ENCODE measurements around the gene ENPP7.

Gene ENPP7

DNA sequence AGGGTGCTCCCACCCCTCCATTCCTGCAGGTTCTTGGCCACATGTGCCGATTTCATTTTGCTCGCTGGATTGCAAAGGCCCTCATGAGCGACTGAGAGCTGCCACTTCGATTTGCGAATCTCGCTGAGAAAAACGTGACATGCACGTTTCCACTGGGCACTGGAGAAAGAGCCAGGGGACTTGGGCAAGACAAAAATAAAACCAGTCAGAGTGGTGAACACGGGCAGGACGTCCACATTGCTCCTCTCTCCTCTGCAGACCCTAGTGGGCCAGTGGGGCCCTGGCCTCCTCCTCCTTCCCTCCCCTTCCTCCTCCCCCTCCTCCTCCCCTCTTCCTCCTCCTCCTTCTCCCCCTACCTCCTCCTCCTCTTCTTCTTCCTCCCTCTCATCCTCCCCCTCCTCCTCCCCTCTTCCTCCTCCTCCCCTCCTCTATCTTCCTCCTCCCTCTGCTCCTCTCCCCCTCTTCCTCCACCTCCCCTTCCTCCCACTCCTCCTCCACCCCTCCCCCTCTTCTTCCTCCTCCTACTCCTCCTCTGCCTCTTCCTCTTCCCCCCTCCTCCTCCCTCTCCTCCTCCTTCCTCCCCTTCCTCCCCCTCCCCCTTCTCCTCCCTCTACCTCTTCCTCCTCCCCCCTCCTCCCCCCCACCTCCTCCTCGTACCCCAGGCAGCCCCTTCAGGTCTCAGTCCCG lies 28.1 kb upstream of the ENPP7 start:
- DNase-seq (ENCODE audit: extremely low read depth in 1 of 2, low read depth in 1 of 2), result no peak

DNA sequence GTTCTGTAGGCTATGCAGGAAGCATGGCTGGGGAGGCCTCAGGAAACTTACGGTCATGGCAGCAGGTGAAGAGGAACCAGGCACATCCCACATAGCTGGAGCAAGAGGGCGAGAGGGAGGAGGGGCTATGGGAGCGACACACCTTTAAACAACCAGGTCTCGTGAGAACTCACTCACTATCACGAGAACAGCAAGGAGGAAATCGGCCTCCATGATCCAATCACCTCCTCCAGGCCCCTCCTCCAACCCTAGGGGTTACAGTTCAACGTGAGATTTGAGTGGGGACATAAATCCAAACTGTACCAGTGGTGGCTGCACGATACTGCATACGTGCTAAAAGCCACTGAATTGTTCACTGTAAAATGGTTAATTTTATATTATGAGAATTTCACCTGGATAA lies 26.1 kb upstream of the ENPP7 start:
- no peak for DNase-seq (ENCODE audit: extremely low read depth in 1 of 2, low read depth in 1 of 2)

DNA sequence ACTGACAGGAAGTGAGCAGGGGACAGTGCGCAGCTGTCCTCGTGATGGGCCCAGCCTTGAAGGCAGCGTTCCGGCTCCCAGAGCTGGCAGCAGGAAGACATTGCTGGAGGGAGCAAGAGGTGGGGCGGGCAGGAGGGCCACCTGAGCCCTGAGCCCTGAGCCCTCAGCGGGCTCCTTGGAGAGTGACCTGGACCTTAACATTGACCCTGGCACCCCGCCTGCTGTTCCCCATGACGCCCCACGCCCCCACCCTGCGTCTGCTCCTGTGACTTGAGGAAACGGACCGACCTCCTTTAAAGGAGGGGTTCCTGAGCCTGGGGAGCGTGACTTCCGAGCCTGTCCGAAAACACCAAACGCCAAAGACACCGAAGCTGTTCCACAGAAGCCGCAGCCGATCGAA lies 25.1 kb upstream of the ENPP7 start:
- DNase-seq (ENCODE audit: extremely low read depth in 1 of 2, low read depth in 1 of 2), result no peak

DNA sequence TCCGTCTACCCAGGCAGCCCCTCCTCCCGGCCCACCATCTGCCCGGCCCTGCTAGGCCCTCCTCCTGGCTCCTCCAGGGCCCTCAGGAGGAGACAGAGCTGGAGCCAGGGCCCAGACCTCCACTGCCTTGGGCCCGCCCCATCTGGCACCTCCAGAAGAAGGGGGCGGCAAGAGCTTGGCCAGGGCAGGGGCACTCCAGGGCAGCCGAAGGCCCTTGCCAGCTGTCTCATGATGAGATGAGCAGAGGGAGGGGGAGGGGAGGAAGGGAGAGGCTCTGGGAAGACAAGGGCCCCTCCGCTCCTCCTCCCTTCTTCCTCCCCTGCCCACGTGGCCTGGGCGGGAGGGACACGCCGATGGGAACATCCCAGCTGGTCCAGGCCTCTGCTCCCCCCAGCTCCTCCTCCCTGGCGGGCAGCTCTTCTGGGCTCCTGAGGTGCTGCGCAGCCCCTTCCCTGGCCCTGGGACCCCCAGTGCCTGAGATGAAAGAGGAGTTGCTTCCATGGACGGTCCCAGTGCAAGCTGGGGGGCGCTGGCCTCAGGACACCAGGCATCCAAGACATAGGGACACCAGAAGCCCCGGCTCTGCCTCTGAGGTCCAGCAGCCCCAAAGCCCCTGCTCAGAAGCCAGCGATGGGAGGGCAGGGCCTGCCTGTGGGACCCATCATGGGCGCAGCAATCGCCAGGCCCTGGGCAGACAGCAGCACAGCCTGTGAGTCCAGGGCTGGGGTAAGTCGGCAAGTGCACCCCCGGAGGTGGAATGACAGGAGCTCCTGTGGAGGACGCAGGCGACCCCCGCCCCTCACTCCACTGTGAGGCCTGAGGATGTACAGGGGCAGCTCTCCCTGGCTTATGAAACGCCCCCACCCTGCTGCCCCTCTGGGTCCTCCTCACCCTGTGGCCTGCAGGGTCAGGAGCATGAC lies 23.6 kb upstream of the ENPP7 start:
- no peak for DNase-seq (ENCODE audit: extremely low read depth in 1 of 2, low read depth in 1 of 2)

DNA sequence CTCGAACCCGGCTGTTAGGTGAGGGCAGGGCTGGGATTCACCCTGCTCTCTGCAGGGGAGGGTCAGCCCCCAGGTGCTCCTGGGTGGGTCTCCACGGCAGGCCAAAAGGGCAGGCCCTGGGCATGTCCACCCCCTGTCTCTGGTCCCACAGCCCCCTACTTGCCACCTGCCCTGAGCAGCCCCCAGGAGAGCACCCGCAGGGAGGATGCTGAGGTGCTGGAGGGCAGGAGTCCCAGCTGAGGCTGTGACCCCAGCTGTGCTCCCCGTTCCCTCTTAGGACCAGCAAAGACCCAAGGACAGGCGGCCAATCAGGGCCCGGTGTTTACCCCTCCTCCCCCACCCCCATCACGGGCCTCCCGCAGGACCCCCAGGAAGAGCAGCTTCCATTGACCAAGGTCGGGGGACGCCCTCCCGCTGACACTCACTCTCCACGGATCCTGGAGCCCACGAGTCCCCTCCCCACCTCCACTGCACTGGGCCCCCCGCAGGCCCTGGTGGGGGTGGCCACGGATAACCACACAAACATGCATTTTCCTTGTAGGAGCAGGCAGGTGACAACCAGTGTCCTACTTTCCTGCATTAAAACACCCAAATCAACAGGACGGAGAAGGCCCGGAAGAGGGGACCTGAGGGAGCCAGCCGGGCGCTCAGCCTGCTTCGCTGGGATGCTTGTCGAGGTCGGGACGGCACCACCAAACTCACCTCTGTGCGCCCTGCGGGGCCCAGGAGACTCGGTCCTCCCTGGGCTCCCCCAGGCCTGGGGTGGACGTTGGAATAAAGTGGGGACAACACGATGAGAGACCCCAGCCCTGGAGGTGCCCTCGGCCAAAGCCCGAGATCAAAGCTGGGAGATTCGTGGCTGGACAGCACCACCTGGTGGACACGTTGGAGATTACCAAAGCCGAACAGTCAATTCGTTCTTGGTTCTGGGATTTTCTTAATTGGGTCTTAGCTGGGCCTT lies 22.5 kb upstream of the ENPP7 start:
- no peak for DNase-seq (ENCODE audit: extremely low read depth in 1 of 2, low read depth in 1 of 2)

DNA sequence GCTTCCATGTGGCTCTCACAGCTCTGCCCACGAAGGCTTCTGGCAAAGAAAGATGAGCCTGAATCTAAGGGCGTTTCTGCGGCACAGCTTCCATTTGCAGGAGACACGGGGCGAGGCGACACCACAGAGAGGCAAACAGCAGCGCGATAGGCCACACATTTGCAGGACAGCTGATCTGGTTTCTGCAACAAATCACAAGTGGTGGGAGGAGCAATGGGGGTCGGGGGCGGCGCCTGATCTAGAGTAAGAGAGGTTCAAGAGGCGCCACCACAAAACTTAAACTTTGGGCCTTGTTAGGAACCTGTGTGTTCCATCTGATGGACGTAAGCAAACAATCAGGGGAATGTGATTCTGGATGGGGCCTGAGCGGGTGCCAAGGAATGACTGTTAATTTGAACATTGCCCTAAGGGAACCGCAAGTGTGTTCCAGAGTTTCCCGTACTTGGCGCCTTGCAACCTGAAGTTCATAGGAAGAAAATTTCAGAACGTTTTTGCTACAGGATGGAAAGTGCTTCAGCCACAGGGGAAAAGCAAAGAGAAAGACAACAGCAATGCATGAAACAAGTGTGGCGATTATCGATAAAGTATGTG lies 18.9 kb upstream of the ENPP7 start:
- no peak for DNase-seq (ENCODE audit: extremely low read depth in 1 of 2, low read depth in 1 of 2)

DNA sequence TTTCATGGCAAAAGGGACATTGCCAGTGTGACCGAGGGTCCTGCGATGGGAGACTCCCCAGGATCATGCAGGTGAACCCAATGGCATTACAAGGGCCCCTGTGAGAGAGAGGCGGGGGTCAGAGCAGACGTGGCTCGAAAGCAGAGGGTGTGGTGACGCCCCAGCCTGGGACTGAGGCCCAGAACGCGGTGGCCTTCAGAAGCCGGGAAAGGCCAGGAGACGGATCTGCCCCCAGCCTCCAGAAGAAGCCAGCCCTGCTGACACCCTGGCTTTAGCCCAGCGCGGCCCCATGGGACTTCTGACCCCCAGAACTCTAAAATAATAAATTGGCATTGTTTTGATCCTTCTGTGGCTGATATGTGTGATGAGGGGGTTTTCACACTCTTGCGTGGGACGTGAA lies 17.4 kb upstream of the ENPP7 start:
- no peak for DNase-seq (ENCODE audit: extremely low read depth in 1 of 2, low read depth in 1 of 2)

DNA sequence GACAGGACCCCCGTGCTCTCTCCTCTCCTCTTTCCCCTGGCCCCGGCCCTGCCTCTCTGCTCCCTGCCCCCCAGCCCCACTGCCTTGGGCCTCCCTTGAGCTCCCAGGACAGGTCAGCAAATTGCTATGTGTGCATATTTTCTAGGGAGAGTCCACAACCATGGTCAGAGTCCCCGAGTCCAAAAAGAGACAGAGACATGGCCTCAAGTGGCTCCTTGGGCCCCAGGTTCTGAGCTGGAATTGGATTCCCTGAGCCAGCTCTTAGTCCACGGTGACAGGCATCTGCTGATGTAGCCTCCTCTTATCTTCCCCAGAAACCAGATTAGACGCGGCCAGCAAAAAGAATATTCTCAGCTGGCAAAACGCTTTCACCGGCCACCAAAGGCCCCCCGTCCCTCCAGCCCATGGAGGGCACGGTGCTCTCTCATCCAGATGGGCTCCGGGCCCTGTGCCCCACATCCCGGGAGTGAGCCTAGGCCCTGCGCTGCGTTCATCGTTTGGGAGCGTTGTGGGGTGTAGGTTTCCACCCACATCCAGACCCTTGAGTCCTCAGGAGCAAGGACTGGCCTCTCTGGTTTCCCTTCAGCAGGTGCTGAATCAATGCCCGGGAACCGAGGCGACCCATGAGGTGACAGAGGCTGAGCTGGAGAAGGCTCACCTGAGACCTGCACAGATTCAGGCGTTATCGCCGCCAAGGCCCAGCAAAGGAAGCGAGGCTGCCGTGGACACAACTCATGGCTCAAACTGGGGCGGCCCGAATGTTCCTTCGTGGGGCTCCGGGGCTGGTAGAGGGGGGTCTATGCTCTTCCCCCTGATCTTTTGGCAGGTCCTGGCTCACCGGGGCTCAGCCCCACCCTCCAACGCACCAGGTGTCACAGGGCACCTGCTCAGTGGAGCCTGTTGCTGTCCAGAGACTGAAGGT lies 16.3 kb upstream of the ENPP7 start:
- DNase-seq (ENCODE audit: extremely low read depth in 1 of 2, low read depth in 1 of 2), result no peak

DNA sequence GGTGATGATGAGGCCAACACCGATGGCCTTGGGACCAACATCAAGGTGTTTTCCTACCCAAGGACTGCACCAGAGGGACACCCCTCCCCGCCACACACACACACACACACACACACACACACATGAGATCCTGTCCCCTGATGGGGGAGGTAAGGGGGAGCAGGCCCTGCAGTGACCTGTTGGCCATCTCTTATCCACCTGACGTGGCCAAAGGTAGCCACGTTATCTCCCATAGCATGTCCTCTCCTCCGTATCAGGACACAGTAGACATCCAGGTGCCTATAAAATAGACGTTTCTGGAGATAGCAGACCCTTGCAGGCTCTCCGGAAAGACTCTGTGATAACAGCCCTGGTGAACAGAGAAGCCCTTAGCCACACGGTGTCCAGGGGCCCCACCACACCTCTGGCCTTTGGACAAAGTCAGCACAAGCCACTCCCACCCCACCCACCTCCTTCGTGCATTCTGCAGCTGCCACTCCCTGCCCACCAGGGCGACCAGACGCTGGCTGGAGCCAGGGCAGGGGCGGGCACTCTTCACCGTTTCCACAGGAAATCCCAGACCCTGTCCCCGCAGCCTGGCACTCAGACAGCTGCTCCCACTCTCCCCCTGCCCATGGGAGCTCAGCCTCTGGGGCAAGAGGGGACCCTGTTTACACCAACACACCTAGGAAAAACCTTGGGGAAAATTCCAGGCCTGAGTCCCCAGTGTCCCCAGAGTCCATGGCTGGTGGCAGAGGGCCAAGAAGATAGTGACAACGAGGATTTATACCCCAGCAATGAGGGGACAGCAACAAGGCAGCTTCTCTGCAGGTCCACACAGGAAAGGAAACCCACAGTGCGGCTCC lies 15.4 kb upstream of the ENPP7 start:
- no peak for DNase-seq (ENCODE audit: extremely low read depth in 1 of 2, low read depth in 1 of 2)

DNA sequence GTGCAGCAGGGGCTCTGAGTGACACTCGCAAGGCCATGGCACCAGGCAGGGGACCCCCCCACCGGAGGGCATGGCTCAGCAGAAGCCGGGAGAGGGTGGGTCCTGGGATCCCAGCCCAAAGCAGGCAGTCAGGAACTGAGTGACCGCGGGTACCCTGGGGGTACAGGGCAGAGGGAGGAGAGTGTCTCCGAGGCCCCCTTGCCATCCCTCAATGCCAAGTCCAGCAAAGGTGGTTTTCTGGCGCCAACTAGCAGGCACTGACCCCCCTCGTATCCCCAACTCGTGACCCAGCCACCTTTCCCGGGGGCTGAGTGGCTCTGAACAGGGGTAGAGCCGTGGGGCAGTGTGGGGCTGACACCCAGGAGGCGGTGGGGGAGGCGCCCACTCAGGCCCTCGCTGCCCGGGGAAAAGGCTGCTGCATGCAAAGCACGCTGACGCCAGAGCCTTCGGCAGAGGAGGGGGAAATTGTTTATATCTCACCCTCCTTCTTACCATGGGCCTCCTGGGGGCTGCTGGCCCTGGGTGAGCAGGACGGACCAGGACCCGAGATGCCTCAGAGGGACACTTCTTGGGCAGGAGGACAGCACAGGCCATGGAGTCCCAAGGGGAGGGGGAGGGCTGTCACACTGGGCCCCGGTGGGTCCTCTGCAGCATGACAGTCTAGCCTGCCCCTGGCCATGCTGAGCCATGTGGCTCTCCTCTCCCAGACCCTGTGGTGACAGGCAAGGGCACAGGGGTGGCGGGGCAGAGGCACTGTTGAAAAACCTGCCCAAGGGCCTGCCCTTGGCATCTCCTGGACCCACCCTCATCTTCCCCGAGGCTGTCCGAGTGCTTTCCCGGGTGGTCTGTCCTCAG lies 14.6 kb upstream of the ENPP7 start:
- no peak for DNase-seq (ENCODE audit: extremely low read depth in 1 of 2, low read depth in 1 of 2)

DNA sequence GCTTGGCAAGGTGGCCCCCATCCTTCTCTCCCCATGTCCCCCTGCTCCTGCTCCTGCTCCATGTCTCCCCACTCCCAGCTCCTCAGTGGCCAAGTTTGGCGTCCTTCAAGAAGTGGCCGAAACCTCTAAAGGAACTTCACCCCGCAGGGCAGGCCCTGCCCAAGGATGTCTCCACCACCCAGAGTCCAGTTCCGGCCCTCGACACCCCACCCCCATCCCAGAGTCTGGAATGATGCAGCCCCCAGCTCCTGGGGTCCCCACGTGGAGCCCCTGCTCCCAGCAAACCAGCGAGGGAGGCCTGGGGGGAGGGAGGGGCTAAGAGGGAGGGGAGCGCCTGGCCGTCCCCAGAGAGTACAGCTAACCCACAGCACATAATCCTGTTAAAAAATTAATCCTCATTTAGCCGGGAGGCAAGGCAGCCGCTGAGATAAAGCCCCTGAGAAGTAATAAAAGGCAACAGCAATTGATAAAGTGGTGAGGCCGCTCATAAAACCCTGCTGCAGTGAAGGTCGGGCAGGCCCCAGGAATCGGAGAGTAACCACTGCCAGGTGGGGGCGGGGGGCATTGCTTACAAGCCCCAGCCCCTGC lies 9.9 kb upstream of the ENPP7 start:
- DNase-seq (ENCODE audit: extremely low read depth in 1 of 2, low read depth in 1 of 2), result no peak

DNA sequence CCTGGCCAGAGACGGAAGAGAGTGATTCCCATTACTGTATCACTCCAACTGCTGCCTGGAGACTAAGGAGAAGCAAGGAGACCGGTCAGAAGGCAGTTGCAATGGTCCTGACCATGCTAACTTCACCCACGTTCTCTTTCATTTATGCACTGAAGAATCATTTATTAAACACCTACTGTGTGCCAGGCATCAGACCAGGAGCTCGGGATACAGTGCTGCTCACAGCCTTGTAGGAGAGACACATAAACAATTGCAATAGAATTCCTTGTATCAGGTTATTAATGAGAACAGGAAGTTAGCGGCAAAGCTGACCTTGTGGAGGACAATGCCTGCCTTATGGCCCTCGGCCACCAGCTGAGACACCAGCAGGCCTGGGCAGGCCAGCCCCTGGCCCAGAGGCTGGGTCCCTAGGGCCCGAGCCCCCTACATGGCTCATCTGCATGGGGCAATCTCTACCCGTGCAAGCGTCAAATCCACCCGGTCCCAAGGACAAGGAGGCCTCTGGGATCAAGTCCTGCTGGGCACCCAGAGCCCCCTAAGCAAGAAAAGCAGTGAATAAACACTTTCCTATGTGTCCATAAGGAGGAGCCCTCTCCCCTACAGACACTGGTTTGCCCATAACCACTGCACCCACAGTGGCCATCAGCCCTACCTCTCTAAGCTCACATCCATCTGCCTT lies 8.6 kb upstream of the ENPP7 start:
- no peak for DNase-seq (ENCODE audit: extremely low read depth in 1 of 2, low read depth in 1 of 2)

DNA sequence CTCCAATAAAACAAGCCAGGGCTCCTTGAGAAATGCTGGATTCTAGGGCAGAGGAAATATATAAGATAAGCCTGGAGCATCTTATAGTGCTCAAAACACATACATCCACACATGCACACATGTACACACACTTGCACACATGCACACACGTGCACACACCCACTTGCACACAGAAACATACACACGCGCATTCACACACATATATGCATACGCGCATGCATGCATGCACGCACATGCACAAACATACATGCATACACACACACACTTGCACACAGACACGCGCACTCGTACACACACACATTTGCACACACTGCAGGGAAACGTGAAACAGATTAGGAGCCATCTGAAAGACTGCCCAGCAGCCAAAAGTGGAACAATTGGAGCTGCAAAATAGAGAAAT lies 8.0 kb upstream of the ENPP7 start:
- no peak for DNase-seq (ENCODE audit: extremely low read depth in 1 of 2, low read depth in 1 of 2)

DNA sequence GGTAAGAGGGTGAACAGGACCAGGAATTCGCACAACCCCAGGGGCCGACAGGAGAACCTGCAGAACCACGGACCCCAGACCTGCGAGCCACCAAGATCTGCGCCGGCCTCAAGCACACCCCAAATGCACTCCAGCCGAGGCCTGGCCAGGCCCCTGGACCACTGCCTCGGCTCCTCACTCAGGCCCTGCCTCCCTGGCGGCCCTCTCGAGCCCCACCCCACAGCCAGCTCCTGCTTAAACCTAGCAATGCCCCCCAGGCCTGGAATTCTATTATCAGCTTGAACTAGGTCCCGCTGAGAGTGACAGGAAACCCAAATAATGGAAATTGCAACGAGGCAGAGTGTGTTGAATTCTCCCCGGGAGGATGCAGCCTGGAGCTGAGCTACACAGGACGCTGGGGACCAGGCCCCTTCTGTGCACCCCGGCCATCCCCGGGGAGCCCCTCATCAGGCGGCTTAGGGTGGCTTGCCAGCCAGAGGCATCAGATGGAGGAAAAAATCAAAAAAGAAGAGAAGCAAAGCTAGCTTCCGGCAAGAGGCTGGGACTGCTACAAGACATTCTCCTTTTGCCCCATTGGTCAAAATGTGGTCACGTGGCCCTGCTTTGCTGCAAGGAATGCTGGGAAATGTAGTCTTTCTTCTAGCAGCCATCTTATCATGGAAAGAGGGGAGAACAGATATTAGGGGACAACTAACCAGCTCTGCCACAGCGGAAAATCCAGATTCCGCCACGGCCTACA lies 2.4 kb upstream of the ENPP7 start:
- DNase-seq (ENCODE audit: extremely low read depth in 1 of 2, low read depth in 1 of 2), result peak; percentile 43 to 75

DNA sequence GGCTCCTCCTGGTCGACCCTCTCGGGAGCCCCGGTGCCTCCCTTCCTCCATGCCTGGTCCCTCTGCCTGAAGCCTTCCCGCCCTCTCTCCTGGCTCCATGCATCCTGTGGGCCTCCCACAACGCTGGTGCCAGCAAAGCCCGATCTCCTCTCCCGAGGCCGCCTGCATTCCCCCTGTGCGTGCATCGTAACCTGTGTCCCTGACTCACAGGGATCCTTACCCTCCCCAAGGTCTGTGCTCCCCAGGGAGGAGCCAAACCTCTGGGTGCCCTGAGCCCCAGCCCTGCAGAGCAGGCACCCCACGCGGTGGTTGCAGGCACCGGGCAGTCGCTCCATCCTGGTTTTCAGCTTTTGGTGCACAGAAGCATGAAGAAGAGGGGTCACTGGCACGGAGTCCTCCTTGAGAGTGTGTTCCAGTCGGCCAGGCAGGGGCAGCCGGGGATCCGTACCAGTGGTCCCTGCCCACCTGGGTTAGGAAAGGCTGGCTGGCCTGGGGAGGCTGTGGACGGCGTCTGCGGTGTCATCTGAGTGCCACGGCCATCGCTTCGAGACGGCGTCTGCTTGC lies 1.8 kb upstream of the ENPP7 start:
- DNase-seq (ENCODE audit: extremely low read depth in 1 of 2, low read depth in 1 of 2), result no peak

DNA sequence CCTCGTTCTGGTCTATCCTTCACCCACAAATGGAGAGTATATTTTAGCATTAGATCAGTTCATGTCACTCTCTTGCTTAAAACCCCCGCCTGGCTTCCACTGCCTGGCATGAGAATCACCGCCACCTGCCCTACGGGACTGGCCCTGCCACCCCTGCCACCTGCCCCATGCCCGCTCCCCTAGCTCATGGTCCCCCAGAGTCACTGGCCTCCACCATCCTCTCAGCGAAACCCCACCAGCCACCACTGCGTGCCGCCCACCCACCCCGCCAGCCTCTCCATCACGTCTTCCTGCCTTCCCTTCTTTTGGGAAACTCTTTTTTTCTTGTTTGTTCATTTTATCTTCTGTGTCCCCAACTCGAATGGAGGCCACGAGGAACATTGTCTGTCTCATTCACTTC lies 982 bp upstream of the ENPP7 start:
- no peak for DNase-seq (ENCODE audit: extremely low read depth in 1 of 2, low read depth in 1 of 2)

Measured in stimulated activated CD8-positive, alpha-beta memory T cell treated with anti-CD3 and anti-CD28 coated beads, Interleukin-7, amount 100 ng/mL, for 48 hours (primary cell).